ENCODE data around the gene TIMP3.

DNA sequence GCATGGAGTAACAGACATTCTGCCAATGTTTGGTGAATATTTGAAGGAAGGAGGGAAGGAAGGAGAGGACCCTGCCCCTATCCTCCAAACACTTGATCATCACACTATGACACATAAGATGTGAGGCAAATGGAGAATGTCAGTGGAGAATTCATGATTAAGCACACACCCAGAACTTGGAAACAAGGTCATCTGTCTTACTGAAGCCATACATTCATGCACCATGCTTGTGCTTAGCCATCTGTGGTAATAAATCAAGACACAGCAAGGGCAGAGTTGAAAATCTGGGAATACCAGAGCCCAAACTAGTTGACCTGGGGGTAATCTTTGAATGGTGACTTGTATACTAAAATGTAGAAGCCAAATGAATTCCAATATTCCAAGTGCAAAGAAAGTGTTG, 7.9 kb upstream of the TIMP3 start:
- TF ChIP-seq POLR2A (IDR thresholded peaks at IDR 0.05; ENCODE audit: low read depth, low read length) (no peak), RCOR1 (IDR thresholded peaks at IDR 0.05; ENCODE audit: insufficient replicate concordance, low read length) (no peak), CTCF (conservative IDR thresholded peaks at IDR 0.05; ENCODE audit: low read depth, low read length) (no peak), MAZ (IDR thresholded peaks at IDR 0.05; ENCODE audit: borderline replicate concordance, low read depth, low read length) (no peak), MAFK (IDR thresholded peaks at IDR 0.05; ENCODE audit: low read depth, low read length) (no peak), RFX5 (IDR thresholded peaks at IDR 0.05; ENCODE audit: low read depth, low read length) (no peak), ELK1 (IDR thresholded peaks at IDR 0.05; ENCODE audit: borderline replicate concordance, low read depth, low read length) (no peak), RAD21 (IDR thresholded peaks at IDR 0.05; ENCODE audit: low read length) (no peak), MXI1 (IDR thresholded peaks at IDR 0.05; ENCODE audit: borderline replicate concordance, low read depth, low read length) (no peak), SMC3 (IDR thresholded peaks at IDR 0.05; ENCODE audit: low read depth, low read length) (no peak), CHD1 (IDR thresholded peaks at IDR 0.05; ENCODE audit: low read depth, low read length) (no peak)
- TF ChIP-seq, protein P1, sequence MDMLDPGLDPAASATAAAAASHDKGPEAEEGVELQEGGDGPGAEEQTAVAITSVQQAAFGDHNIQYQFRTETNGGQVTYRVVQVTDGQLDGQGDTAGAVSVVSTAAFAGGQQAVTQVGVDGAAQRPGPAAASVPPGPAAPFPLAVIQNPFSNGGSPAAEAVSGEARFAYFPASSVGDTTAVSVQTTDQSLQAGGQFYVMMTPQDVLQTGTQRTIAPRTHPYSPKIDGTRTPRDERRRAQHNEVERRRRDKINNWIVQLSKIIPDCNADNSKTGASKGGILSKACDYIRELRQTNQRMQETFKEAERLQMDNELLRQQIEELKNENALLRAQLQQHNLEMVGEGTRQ (IDR thresholded peaks at IDR 0.05; ENCODE audit: low read depth, low read length), result no peak

All from IMR-90 (cell line).